Measurements from ENCODE around the gene GAS2L2. TPM values are rescaled to one million over a fixed set of nuclear protein-coding genes. Genes with fewer than 3 reads are reported as not detected.
"Not testable (repeated sequence)": the region's sequence is repeated elsewhere in the genome, so short reads cannot be mapped to it uniquely, and the experiment has no call there.

The GAS2L2 gene
- total and polyA plus RNA-seq, 2 donors (not counting 1 experiment from before 2014, with no cell fraction given), result 0.09 to 0.17 TPM

DNA sequence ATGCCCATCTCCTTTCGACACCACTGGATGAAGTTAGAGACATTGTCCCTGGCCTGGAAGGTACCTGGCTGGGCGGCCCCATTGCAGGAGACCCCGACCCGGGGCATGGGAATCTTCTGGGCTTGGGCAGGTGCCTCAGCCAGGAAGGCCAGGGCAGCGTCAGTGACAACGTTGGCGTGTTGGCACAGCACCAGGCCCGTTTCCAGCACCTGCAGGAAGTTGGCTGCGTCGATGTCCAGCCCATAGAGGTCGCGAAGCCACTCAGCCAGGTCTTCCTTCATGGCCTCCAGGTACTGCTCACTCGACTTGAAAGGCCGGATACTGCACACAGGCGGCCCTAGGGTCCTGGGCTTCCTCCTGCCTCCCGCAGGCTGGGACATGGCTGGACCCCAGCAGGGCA is 568 bp downstream of the GAS2L2 start:
- H3K4me1 Mint-ChIP-seq, result peaks cover 12% of the 10 kb centered on the region
- Histone ChIP-seq H3K27me3 (replicated peaks in 1 of 4; ENCODE audit: control extremely low read depth in 1 of 4, control insufficient read depth in 3 of 4, insufficient read depth in 4 of 4, low read length in 3 of 4) (peaks cover 0 to 49% (median 23%) of the 10 kb centered on the region in 4 experiments), H3K27ac (ENCODE audit: low read length in 2 of 2) (no peak overlapping the region), H3K9ac (ENCODE audit: low read length) (no peak overlapping the region), H3K4me1 (ENCODE audit: control insufficient read depth in 2 of 2, insufficient read depth in 2 of 2, low read length in 2 of 2) (peaks cover 4 to 10% of the 10 kb centered on the region in 2 donors), H4K20me1 (ENCODE audit: control insufficient read depth, insufficient read depth, low read length, poor library complexity, severe bottlenecking) (no peaks in the 10 kb centered on the region), H2AFZ (ENCODE audit: insufficient read depth, low read depth, low read length, poor library complexity, severe bottlenecking) (no peak overlapping the region), H3K36me3 (replicated peaks in 1 of 2; ENCODE audit: control extremely low read depth in 1 of 2, control insufficient read depth in 1 of 2, extremely low read depth in 1 of 2, insufficient read depth in 2 of 2, low read length in 1 of 2) (no peaks in the 10 kb centered on the region), H3K4me2 (replicated peaks; ENCODE audit: low read depth, low read length, poor library complexity, severe bottlenecking) (no peak overlapping the region), H3K9me3 (ENCODE audit: control extremely low read depth in 1 of 3, control insufficient read depth in 2 of 3, insufficient read depth in 1 of 3, low read length in 2 of 3) (peaks cover 0 to 6% (median 0%) of the 10 kb centered on the region in 3 donors), H3K79me2 (ENCODE audit: control insufficient read depth, insufficient read depth, low read length) (no peaks in the 10 kb centered on the region), H3K4me3 (ENCODE audit: control extremely low read depth in 1 of 5, extremely low read depth in 1 of 5, insufficient read depth in 1 of 5, low read depth in 2 of 5, low read length in 4 of 5) (no peak overlapping the region)
- ChIA-PET CTCF (interaction anchor here (3.1 kb wide), 1 partner anchor 11 kb away, joined by 12 read pairs; no protein-coding TSS in a partner anchor), POLR2A (no interaction called here)
- intact Hi-C loops (cut with micrococcal nuclease), result no loop called here
- H3K9me3 Mint-ChIP-seq (ENCODE audit: insufficient read depth), result no peaks in the 10 kb centered on the region
- H3K27me3 Mint-ChIP-seq, result peaks cover 49% of the 10 kb centered on the region
- DNase-seq (no peak), ATAC-seq (ENCODE audit: low read depth) (no peak)
- no peak overlapping the region for H3K4me3 Mint-ChIP-seq
- WGBS (ENCODE audit: insufficient coverage), result 44% methylated on average over 16 of the region's 16 CpGs
- no peak overlapping the region for H3K27ac Mint-ChIP-seq
- TF ChIP-seq CTCF (IDR thresholded peaks at IDR 0.05), result no peak
- TF ChIP-seq EZH2 (IDR thresholded peaks at IDR 0.05; ENCODE audit: borderline replicate concordance, insufficient read depth, low read depth, low read length, poor library complexity, severe bottlenecking), result no peak

DNA sequence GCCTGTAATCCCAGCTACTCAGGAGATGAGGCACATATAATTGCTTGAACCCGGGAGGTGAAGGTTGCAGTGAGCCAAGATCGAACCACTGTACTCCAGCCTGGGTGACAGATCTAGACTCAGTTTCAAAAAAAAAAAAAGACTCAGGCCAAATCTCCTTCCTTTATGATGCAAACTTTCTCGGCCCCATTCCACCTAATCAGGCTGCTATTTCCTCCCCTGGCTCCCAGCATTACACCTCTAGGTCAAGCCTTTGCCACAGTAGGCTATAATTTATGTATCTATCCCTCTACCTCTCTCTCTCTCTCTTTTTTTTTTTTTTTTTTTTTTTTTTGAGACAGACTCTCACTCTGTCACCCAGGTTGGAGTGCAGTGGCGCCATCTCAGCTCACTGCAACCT is 1.5 kb downstream of the GAS2L2 start:
- H3K4me1 Mint-ChIP-seq, result peaks cover 12% of the 10 kb centered on the region
- WGBS (ENCODE audit: insufficient coverage), result 100% methylated on average over 3 of the region's 4 CpGs
- CTCF ChIA-PET, result interaction anchor here (3.1 kb wide), 1 partner anchor 12 kb away, joined by 12 read pairs; no protein-coding TSS in a partner anchor

More for the DNA sequence above, 1.5 kb downstream of the GAS2L2 start:
- H4K20me1 ChIP-seq (ENCODE audit: control insufficient read depth, insufficient read depth, low read length, poor library complexity, severe bottlenecking); intact Hi-C loops (cut with micrococcal nuclease); H3K9me3 ChIP-seq (ENCODE audit: control extremely low read depth in 1 of 3, control insufficient read depth in 2 of 3, insufficient read depth in 1 of 3, low read length in 2 of 3); H2AFZ ChIP-seq (ENCODE audit: insufficient read depth, low read depth, low read length, poor library complexity, severe bottlenecking); POLR2A ChIA-PET; H3K4me2 ChIP-seq (replicated peaks; ENCODE audit: low read depth, low read length, poor library complexity, severe bottlenecking); H3K9me3 Mint-ChIP-seq (ENCODE audit: insufficient read depth); H3K79me2 ChIP-seq (ENCODE audit: control insufficient read depth, insufficient read depth, low read length); H3K9ac ChIP-seq (ENCODE audit: low read length); DNase-seq; H3K36me3 ChIP-seq (replicated peaks in 1 of 2; ENCODE audit: control extremely low read depth in 1 of 2, control insufficient read depth in 1 of 2, extremely low read depth in 1 of 2, insufficient read depth in 2 of 2, low read length in 1 of 2); ATAC-seq (ENCODE audit: low read depth); H3K27ac Mint-ChIP-seq; H3K4me3 Mint-ChIP-seq; H3K4me3 ChIP-seq (ENCODE audit: control extremely low read depth in 1 of 5, extremely low read depth in 1 of 5, insufficient read depth in 1 of 5, low read depth in 2 of 5, low read length in 4 of 5); H3K27ac ChIP-seq (ENCODE audit: low read length in 2 of 2): not testable (repeated sequence)
- Histone ChIP-seq H3K27me3 (replicated peaks in 1 of 4; ENCODE audit: control extremely low read depth in 1 of 4, control insufficient read depth in 3 of 4, insufficient read depth in 4 of 4, low read length in 3 of 4) (peaks cover 0 to 49% (median 23%) of the 10 kb centered on the region in 4 experiments), H3K4me1 (ENCODE audit: control insufficient read depth in 2 of 2, insufficient read depth in 2 of 2, low read length in 2 of 2) (peaks cover 7 to 10% of the 10 kb centered on the region in 2 donors)
- H3K27me3 Mint-ChIP-seq, result peaks cover 50% of the 10 kb centered on the region
